Urinary bladder (tissue), 4 donors: ENCODE results near the gene CYB561D2. TPM values are rescaled to one million over a fixed set of nuclear protein-coding genes. Genes with fewer than 3 reads are reported as not detected.

Experiments used
- DNase-seq: peaks from one replicate; pipeline ENCODE4 v3.0.0-alpha.2; 2015; ENCODE audit errors: extremely low spot score
- H3K27ac ChIP-seq: one replicate; pipeline ENCODE4 v1.5.1; 2013; ENCODE audit warnings: low read depth, mild to moderate bottlenecking, moderate library complexity
- H3K36me3 ChIP-seq: one replicate; pipeline ENCODE4 v1.6.1; 2013; ENCODE audit warnings: mild to moderate bottlenecking, moderate library complexity; ENCODE audit not compliant: insufficient read depth
- H3K4me1 ChIP-seq: one replicate; pipeline ENCODE4 v1.6.1; 2013; ENCODE audit warnings: mild to moderate bottlenecking, moderate library complexity; ENCODE audit not compliant: insufficient read depth
- H3K4me3 ChIP-seq: one replicate; pipeline ENCODE4 v1.5.1; 2013; ENCODE audit warnings: low read depth, low read length
- WGBS: extraction: QIAGEN DNeasy Blood & Tissue Kit; methylation state at CpG from one replicate; pipeline ENCODE4 v1.1.7; 2013; 5-methylcytosine and 5-hydroxymethylcytosine counted together
- polyA plus RNA-seq: library from polyadenylated mRNA; stranded (reverse); fragments of 200-250 nt; gene quantifications from one replicate; pipeline ENCODE4 v1.2.3, GENCODE V29; 2013
- total RNA-seq: library from RNA; depleted of rRNA; stranded (reverse); fragments of >200 nt; gene quantifications from one replicate; pipeline ENCODE4 v1.2.3, GENCODE V29; 2014
- donor health status: healthy with polysubstance abuse.
- donor health status: healthy.

The CYB561D2 gene
- total and polyA plus RNA-seq, 2 donors, result 8.6 to 19.2 TPM

DNA sequence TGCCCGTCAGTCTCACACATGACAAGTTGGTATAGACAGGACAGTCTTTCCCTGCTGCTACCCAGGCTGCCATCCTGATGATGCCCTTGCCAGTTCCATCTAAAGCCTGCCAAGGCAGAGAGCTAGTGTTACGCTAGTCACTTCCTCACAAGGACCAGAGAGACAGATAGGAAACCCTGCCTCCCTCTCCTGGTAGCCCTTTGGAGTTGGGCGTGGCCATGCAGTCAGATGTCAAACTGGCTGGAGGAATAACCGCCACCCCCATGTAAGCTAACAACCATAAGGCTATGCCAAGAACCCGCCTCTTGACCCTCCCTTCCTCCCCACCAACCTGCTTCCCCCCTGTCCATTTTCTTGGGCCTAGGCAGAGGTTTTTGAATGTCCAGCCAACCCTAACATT lies 5.9 kb downstream of the CYB561D2 start:
- H3K36me3 ChIP-seq, result peaks cover 3% of the 10 kb centered on the region
- DNase-seq, result no peak
- no peaks in the 10 kb centered on the region for H3K4me1 ChIP-seq
- no peak overlapping the region for H3K27ac ChIP-seq
- H3K4me3 ChIP-seq, result no peak overlapping the region
- 55% methylated on average over 5 of the region's 5 CpGs for WGBS

- Histone ChIP-seq H3K36me3 (peaks cover 3% of the 10 kb centered on the region), H3K4me3 (no peak overlapping the region), H3K4me1 (no peaks in the 10 kb centered on the region), H3K27ac (no peak overlapping the region)
- 78% methylated on average over 1 of the region's 1 CpG for WGBS
- no peak for DNase-seq
Measured at GRCh38 chr3:50357481-50357880, 6.8 kb downstream of the CYB561D2 start.

DNA sequence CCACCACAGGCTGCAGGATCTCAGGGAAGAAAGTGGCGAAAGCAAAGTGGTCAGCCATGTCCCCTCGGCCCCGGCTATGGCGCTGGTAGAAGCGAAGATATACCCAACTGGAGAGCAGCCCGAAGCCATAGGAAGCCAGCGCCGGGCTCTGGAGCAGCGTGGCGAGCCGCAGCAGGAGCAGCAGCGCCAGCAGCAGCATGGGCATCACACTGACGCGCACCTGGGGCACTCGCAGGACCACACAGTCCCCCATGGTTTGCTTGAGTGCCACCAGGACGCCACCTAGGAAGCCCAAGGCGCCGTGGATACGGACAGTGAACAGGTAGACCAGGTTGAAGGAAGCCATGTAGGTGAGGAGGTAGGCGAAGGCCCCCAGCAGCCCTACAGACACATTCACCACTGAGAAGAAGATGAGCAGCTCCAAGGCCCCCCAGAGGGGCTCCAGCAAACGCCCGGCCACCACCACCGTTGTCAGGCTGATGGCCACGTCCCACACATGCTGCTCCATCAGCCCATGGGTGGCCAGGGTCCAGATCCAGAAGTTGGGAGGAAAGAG lies 7.8 kb downstream of the CYB561D2 start:
- Histone ChIP-seq H3K4me1 (no peaks in the 10 kb centered on the region), H3K4me3 (peak overlapping the region; percentile 86), H3K36me3 (peaks cover 3% of the 10 kb centered on the region), H3K27ac (no peak overlapping the region)
- no peak for DNase-seq
- 55% methylated on average over 24 of the region's 24 CpGs for WGBS

DNA sequence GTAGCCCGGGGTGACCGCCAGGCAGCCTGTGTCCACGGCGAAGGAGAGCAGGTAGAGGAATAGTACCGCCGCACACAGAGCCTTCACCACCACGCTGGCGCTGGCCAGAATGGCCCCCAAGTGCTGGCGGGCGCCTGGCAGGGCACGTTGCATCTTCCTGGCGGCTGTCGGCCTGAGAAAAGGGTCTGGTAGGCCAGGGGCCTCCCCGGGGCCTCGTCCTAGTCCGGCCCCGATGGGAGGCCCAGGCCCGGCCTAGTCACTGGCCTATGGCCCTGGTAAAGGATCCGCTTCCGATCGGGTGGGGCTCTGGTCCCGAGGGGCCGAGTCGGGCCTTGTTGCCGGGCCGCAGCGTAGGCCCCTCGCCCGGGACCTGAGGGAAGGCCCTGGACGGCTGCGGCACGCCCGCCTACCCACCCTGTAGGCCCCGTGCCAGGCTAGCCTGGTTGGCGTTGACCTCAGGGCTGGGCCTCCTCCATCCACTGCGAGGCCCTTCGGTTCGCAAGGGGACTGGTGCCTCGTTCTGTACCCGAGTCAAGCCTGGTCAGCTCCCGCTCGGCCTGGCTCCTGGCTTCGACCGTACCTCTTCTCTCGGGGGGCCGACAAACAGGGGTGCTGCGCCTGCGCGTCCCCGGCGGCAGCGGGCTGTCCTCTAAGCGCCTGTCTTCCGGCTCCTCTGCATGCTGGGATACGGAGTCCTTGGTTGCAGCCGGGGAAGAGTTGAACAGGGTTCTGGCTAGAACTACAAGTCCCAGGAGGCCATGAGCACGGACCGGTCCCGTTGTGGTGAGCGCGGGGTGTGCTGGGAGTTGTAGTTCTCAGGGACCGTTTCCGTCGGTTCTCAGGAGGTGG lies 8.5 kb downstream of the CYB561D2 start, which contains the start of gene TMEM115:
Gene TMEM115 (minus strand): TSS at position 611 of the 849 bp plus-strand sequence. CDS start 458 bp downstream, at position 153.
- WGBS, result 1% methylated on average over 64 of the region's 64 CpGs
- peak within 1 kb of the TSS; percentile 86 for H3K4me3 ChIP-seq
- peak within 1 kb of the TSS; percentile 89 for H3K27ac ChIP-seq
- H3K4me1 ChIP-seq, result no peaks in the 10 kb centered on the region
- peak; percentile 97 for DNase-seq
- H3K36me3 ChIP-seq, result peaks cover 3% of the 10 kb centered on the region

- WGBS, result 19% methylated on average over 8 of the region's 8 CpGs
Measured at GRCh38 chr3:50359760-50360110, 9.1 kb downstream of the CYB561D2 start.

DNA sequence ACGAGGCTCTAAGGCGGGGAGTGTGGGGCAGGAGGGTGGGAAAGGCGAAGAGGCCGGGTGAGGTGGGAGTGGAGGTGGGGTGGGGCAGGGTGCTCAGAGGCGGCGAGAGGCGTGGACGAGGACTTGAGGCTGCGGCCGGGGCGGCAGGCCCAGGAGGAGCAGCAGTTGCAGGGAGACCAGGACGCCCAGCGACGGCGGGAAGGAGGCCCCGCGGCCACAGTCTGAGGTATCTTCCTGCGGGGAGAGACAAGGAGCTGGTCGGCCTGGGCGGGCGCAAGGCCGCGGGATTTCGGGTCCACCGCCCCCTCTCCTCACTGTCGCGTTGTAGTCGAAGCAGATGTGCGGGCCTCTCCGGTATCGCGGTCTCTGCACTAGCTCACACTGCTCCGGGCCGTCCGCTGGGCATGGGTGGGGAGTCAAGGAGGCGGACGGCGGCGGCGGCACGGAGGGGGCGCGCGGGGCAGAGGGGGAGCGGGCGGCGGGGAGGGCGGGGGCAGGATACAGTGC lies 14.0 kb downstream of the CYB561D2 start:
- no peak for DNase-seq
- H3K4me1 ChIP-seq, result no peaks in the 10 kb centered on the region
- no peak overlapping the region for H3K27ac ChIP-seq
- no peaks in the 10 kb centered on the region for H3K36me3 ChIP-seq
- WGBS, result 8% methylated on average over 48 of the region's 48 CpGs
- H3K4me3 ChIP-seq, result peak overlapping the region; percentile 51

More at GRCh38 chr3:50359760-50360110, 9.1 kb downstream of the CYB561D2 start:
- Histone ChIP-seq H3K4me3 (no peak overlapping the region), H3K4me1 (no peaks in the 10 kb centered on the region), H3K27ac (no peak overlapping the region), H3K36me3 (peaks cover 3% of the 10 kb centered on the region)
- DNase-seq, result no peak

GRCh38 chr3:50365080-50365841 lies 14.6 kb downstream of the CYB561D2 start:
- 7% methylated on average over 53 of the region's 53 CpGs for WGBS
- no peaks in the 10 kb centered on the region for H3K36me3 ChIP-seq
- DNase-seq, result no peak
- peak overlapping the region; percentile 13 for H3K27ac ChIP-seq
- no peaks in the 10 kb centered on the region for H3K4me1 ChIP-seq
- H3K4me3 ChIP-seq, result peak overlapping the region; percentile 51

- Histone ChIP-seq H3K4me1 (no peaks in the 10 kb centered on the region), H3K27ac (no peak overlapping the region), H3K4me3 (peak overlapping the region; percentile 51), H3K36me3 (no peaks in the 10 kb centered on the region)
- 81% methylated on average over 5 of the region's 5 CpGs for WGBS
- no peak for DNase-seq
Measured at GRCh38 chr3:50365842-50366220, 15.2 kb downstream of the CYB561D2 start.

DNA sequence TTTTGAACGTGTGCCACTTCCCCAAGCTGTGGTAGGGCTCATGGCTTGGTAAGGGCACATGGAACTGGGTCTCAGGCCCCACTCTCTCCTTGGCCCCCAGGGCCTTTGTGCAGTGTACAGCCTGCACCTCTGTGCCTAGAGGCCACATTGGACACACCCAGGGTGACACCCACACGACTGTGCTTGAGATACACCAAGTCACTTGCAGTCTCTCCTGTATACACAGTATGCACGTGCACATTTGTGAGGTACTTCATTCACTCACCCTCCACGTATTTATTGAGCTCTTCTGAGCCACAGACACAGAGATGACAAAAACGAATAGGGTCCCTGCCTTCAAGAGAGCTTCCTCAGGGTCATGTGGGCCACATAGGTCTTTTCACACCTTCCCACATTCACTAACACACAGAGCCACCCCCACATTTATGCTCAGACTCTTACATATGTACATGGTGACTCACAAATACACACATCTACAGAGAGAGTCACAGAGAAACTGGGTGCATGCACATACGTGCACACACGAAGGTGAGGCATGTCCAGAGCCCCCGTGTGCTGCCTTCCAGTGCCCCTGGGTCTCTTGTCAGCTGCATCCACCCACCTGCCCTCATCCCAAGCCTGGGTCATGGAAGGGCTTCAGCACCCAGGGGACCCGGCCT lies 18.5 kb downstream of the CYB561D2 start:
- Histone ChIP-seq H3K4me3 (no peak overlapping the region), H3K4me1 (no peaks in the 10 kb centered on the region), H3K27ac (no peak overlapping the region), H3K36me3 (no peaks in the 10 kb centered on the region)
- WGBS, result 66% methylated on average over 9 of the region's 9 CpGs
- no peak for DNase-seq

DNA sequence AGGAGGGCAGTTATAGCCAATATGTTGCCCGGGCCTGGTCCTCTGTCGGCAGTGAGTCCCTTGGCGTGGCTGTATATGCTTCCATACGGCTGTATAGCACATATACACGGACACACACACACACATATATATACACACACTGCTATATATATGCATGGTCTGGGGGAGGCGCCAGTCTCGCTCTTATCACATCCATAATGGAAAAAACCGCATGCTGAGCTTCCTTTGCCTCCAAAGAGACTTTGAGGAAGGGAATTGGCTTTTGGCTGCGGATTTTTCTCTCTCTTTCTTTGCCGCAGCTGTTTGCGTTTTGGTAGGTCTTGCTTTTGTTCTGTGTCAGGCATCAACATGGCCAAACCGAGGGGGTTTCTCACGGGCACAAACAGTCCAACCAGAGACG lies 19.9 kb downstream of the CYB561D2 start:
- no peak overlapping the region for H3K4me3 ChIP-seq
- H3K27ac ChIP-seq, result no peak overlapping the region
- H3K36me3 ChIP-seq, result no peaks in the 10 kb centered on the region
- DNase-seq, result no peak
- H3K4me1 ChIP-seq, result no peaks in the 10 kb centered on the region
- 36% methylated on average over 14 of the region's 14 CpGs for WGBS

DNA sequence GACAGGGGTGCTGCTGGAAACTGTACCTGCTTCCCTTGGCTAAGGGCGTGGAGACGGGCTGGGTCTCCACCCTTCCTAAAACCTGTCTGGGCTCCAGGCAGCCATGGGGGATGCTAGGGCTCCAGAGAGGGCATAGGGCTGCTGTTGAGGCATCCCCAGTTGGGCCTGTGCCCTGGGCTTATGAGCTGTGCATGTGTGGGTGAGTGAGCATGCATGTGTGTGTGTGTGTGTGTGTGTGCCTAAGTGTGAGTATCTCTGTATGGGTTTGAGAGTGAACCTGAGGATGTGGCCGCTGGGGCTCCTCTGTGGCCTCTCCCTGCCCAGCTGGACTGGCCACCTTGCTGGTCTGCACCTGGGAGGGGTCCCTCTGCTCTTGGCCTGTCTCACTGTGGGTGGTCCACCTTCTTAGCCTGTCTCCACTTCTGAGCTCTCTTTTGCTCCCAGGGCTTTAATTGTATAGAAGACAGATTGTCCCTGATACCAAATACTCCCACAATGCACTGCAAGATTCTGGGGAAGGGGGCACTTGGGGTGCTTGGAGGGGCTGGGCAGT lies 20.5 kb downstream of the CYB561D2 start:
- DNase-seq, result no peak
- H3K27ac ChIP-seq, result no peak overlapping the region
- 80% methylated on average over 3 of the region's 3 CpGs for WGBS
- H3K4me3 ChIP-seq, result no peak overlapping the region
- no peaks in the 10 kb centered on the region for H3K4me1 ChIP-seq
- no peaks in the 10 kb centered on the region for H3K36me3 ChIP-seq

- H3K27ac ChIP-seq, result no peak overlapping the region
- no peak overlapping the region for H3K4me3 ChIP-seq
- no peak for DNase-seq
- no peaks in the 10 kb centered on the region for H3K4me1 ChIP-seq
- WGBS, result 61% methylated on average over 8 of the region's 8 CpGs
- H3K36me3 ChIP-seq, result no peaks in the 10 kb centered on the region
Measured at GRCh38 chr3:50372349-50372748, 21.7 kb downstream of the CYB561D2 start.
